HL-60/S4 treated with retinoic acid at 250 ng/mL for 4 days and 3 days (cell line): ENCODE results near the gene EPYC.

Experiments
- in situ Hi-C: fragments of 300-500 bp; cut with MboI; formaldehyde crosslinking; loops from 2 replicates; pipeline ENCODE4 v1.7.0; 2022; ENCODE audit warnings: low sequenced_read_pairs

EPYC gene

GRCh38 chr12:90915353-90915752 lies 89.4 kb downstream of the EPYC start:
- in situ Hi-C loops: loop anchor here (25.0 kb wide), 1 partner anchor 1378 kb away; the partner anchor contains the start of gene POC1B
